ENCODE data around the gene MALAT1. TPM values are rescaled to one million over a fixed set of nuclear protein-coding genes. Genes with fewer than 3 reads are reported as not detected.

The MALAT1 gene
- total and polyA plus RNA-seq, 2 of the 13 experiments (the other 11 are each of a cell fraction or from before 2014, with no cell fraction given) = 143 to 1,237 TPM

GRCh38 chr11:65524741-65525545 lies 26.1 kb downstream of the MALAT1 start, which contains the start of gene SCYL1 (continued):
- TF ChIP-seq ZNF687 (CRISPR knock-in tag; IDR thresholded peaks at IDR 0.05) = peak; percentile 82
- TF ChIP-seq HNRNPUL1 (IDR thresholded peaks at IDR 0.05; ENCODE audit: low read depth, low read length) = no peak
- no peak for TF ChIP-seq U2AF1 (optimal IDR thresholded peaks at IDR 0.05; ENCODE audit: low read depth, low read length)
- TF ChIP-seq ZNF264 (CRISPR knock-in tag; IDR thresholded peaks at IDR 0.05) = no peak
- no peak for TF ChIP-seq BRF2 (CRISPR knock-in tag; IDR thresholded peaks at IDR 0.05)
- TF ChIP-seq ATM (IDR thresholded peaks at IDR 0.05; ENCODE audit: borderline replicate concordance) = no peak
- peak; percentile 61; the same call in 1 of the 2 replicates for TF ChIP-seq MTA1 (CRISPR knock-in tag; IDR thresholded peaks at IDR 0.05; ENCODE audit: borderline replicate concordance)
- no peak for TF ChIP-seq HNF4A (CRISPR knock-in tag; IDR thresholded peaks at IDR 0.05)
- TF ChIP-seq HMG20A (CRISPR knock-in tag; IDR thresholded peaks at IDR 0.05; ENCODE audit: borderline replicate concordance) = no peak
- no peak for TF ChIP-seq TSC22D2 (CRISPR knock-in tag; IDR thresholded peaks at IDR 0.05; ENCODE audit: borderline replicate concordance)
- TF ChIP-seq TFDP2 (CRISPR knock-in tag; IDR thresholded peaks at IDR 0.05) = 0 out of 2 replicates have a peak, but pooled peaks have one; percentile 20
- TF ChIP-seq ZNF296 (CRISPR knock-in tag; conservative IDR thresholded peaks at IDR 0.05) = 0 out of 2 replicates have a peak, but pooled peaks have one; percentile 56
- 0 out of 2 replicates have a peak, but pooled peaks have one; percentile 28 for TF ChIP-seq ZBTB8A (CRISPR knock-in tag; IDR thresholded peaks at IDR 0.05; ENCODE audit: borderline replicate concordance, low read depth)
- TF ChIP-seq ZNF83 (CRISPR knock-in tag; IDR thresholded peaks at IDR 0.05; ENCODE audit: borderline replicate concordance) = no peak
- TF ChIP-seq ZSCAN20 (CRISPR knock-in tag; IDR thresholded peaks at IDR 0.05; ENCODE audit: borderline replicate concordance) = no peak; the same call in none of the 2 replicates
- TF ChIP-seq ZNF484 (CRISPR knock-in tag; IDR thresholded peaks at IDR 0.05; ENCODE audit: borderline replicate concordance, low read depth) = no peak
- TF ChIP-seq POLR2AphosphoS5 (IDR thresholded peaks at IDR 0.05; ENCODE audit: low read depth, low read length) = no peak; the same call in 1 of the 2 replicates
- no peak for TF ChIP-seq TFAP4 (IDR thresholded peaks at IDR 0.05; ENCODE audit: borderline replicate concordance, low read depth)
- no peak for TF ChIP-seq CENPX (CRISPR knock-in tag; IDR thresholded peaks at IDR 0.05)
- TF ChIP-seq ZNF674 (CRISPR knock-in tag; IDR thresholded peaks at IDR 0.05; ENCODE audit: low read depth) = no peak

All from HepG2 (cell line).